HEK293T (cell line): ENCODE results near the gene PTPRCAP.

Source experiments
- CTCF ChIA-PET: fragments of 350-600 bp; formaldehyde crosslinking; extraction: SDS; loops from one replicate; lab custom pipeline; 2021; ENCODE audit warnings: antibody characterized with exemption, inconsistent platforms; lab: Yijun Ruan, JAX
- POLR2A ChIA-PET: fragments of 350-600 bp; formaldehyde crosslinking; extraction: SDS; loops from one replicate; lab custom pipeline; 2020; ENCODE audit warnings: antibody characterized with exemption, inconsistent platforms; lab: Yijun Ruan, JAX
- DNase-seq: peaks from one replicate; pipeline ENCODE4 v3.0.0; 2012; ENCODE audit warnings: mixed read lengths; ENCODE audit errors: extremely low spot score
- ARNT ChIP-seq: fragments of 450-650 bp; IDR thresholded peaks from 2 replicates; pipeline ENCODE4 v1.6.1; 2017; ENCODE audit warnings: mild to moderate bottlenecking
- BHLHE40 ChIP-seq: fragments of 450-650 bp; IDR thresholded peaks from 2 replicates; pipeline ENCODE4 v1.6.1; 2016; ENCODE audit warnings: mild to moderate bottlenecking, moderate library complexity, borderline replicate concordance
- CTBP1 ChIP-seq: fragments of 450-650 bp; IDR thresholded peaks from 2 replicates; pipeline ENCODE4 v1.6.1; 2016; ENCODE audit warnings: borderline replicate concordance
- ELF4 ChIP-seq: fragments of 450-650 bp; IDR thresholded peaks from 2 replicates; pipeline ENCODE4 v1.6.1; 2017; ENCODE audit warnings: antibody characterized with exemption
- FOXA1 ChIP-seq: fragments of 450-650 bp; IDR thresholded peaks from 2 replicates; pipeline ENCODE4 v1.6.1; 2016; ENCODE audit warnings: mild to moderate bottlenecking
- FOXK2 ChIP-seq: fragments of 450-650 bp; IDR thresholded peaks from 2 replicates; pipeline ENCODE4 v1.6.1; 2016; ENCODE audit warnings: mild to moderate bottlenecking
- FOXM1 ChIP-seq: fragments of 450-650 bp; IDR thresholded peaks from 2 replicates; pipeline ENCODE4 v1.6.1; 2017; ENCODE audit warnings: mild to moderate bottlenecking, borderline replicate concordance
- HDGF ChIP-seq: fragments of 450-650 bp; IDR thresholded peaks from 2 replicates; pipeline ENCODE4 v1.6.1; 2017; ENCODE audit warnings: antibody characterized with exemption, borderline replicate concordance
- L3MBTL2 ChIP-seq: fragments of 450-650 bp; conservative IDR thresholded peaks from 2 replicates; pipeline ENCODE4 v1.6.1; 2016; ENCODE audit warnings: mild to moderate bottlenecking
- LEF1 ChIP-seq: fragments of 450-650 bp; IDR thresholded peaks from 2 replicates; pipeline ENCODE4 v1.6.1; 2017; ENCODE audit warnings: mild to moderate bottlenecking, borderline replicate concordance
- NFRKB ChIP-seq: fragments of 450-650 bp; IDR thresholded peaks from 2 replicates; pipeline ENCODE4 v1.6.1; 2016; ENCODE audit warnings: mild to moderate bottlenecking, moderate library complexity
- PKNOX1 ChIP-seq: fragments of 450-650 bp; IDR thresholded peaks from 2 replicates; pipeline ENCODE4 v1.6.1; 2016
- SP1 ChIP-seq: fragments of 450-650 bp; IDR thresholded peaks from 2 replicates; pipeline ENCODE4 v1.6.1; 2017
- SUZ12 ChIP-seq: fragments of 450-650 bp; IDR thresholded peaks from 2 replicates; pipeline ENCODE4 v1.6.1; 2016; ENCODE audit warnings: mild to moderate bottlenecking
- TARDBP ChIP-seq: fragments of 450-650 bp; IDR thresholded peaks from 2 replicates; pipeline ENCODE4 v1.6.1; 2016
- ZNF384 ChIP-seq: fragments of 450-650 bp; IDR thresholded peaks from 2 replicates; pipeline ENCODE4 v1.6.1; 2016

Gene PTPRCAP

DNA sequence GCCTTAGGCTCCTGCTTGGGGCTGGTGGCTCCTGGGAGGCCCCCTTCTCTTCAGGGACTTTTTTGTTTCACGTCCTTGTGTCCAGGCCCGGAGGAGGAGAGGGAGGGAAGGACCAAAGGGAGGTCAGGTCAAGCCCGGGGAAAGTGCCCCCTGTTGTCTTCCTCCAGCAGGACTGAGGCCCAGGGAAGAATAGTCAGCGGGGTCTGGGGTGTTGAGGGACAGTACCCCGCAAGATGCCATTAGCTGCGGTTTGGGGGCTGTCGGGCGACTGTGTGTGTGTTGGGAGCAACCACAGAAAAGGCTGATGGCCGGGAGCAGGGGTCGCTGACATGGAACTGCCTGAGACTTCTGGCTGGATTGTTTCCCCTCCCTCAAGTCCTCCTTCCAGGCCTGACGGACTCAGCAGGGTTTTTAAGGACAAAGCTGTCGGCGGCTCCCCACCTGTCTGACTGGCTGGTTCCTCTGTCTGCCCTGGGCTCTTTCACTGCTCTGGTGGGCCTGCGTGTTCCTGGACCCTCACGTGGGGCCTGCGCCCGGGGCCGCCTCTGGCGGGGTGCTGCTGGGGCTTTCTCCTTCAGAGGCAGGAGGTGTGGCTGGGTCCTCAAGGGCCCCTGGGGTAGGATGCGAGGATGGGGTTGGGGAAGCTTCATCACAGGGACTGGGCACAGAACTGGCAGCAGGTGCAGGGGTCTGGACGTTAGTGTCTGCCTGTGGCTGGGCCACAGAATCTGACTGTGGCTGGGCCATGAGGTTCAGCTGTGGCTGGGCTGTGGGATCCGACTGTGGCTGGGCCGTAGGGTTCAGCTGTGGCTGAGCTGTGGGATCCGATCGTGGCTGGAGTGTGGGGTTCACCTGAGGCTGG is 13.5 kb upstream of the PTPRCAP start:
- no peak for DNase-seq
- POLR2A ChIA-PET: interaction anchor here (0.9 to 1.4 kb wide), 5 partner anchors 9 to 59 kb away, joined by 3 to 5 read pairs (median 3); partner anchors contain the start of genes PPP1CA and RAD9A
- no peak for TF ChIP-seq ELF4
- no peak for TF ChIP-seq HDGF
- no peak for TF ChIP-seq CTBP1
- no peak for TF ChIP-seq FOXM1
- TF ChIP-seq FOXK2: no peak
- TF ChIP-seq SP1: no peak
- TF ChIP-seq NFRKB: no peak
- no peak for TF ChIP-seq ARNT
- TF ChIP-seq L3MBTL2: no peak
- no peak for TF ChIP-seq ZNF384
- TF ChIP-seq SUZ12: no peak
- TF ChIP-seq FOXA1: no peak
- no peak for TF ChIP-seq LEF1
- TF ChIP-seq TARDBP: no peak
- TF ChIP-seq PKNOX1: no peak
- no peak for TF ChIP-seq BHLHE40
- CTCF ChIA-PET: no interaction called here

GRCh38 chr11:67449116-67449844 is 11.8 kb upstream of the PTPRCAP start:
- TF ChIP-seq SP1 (no peak), L3MBTL2 (no peak), TARDBP (no peak), HDGF (no peak), FOXM1 (no peak), ELF4 (no peak), CTBP1 (no peak), SUZ12 (no peak), ARNT (no peak), LEF1 (no peak), BHLHE40 (no peak), PKNOX1 (no peak), FOXA1 (no peak), NFRKB (no peak), ZNF384 (no peak), FOXK2 (no peak)
- no peak for DNase-seq
- ChIA-PET CTCF (interaction anchor here (0.6 to 0.7 kb wide), 2 partner anchors 31 to 941 kb away, joined by 3 read pairs; no protein-coding TSS in a partner anchor), POLR2A (interaction anchor here (1.2 kb wide), 1 partner anchor 34 kb away, joined by 3 read pairs; the partner anchor contains the start of gene AIP)

DNA sequence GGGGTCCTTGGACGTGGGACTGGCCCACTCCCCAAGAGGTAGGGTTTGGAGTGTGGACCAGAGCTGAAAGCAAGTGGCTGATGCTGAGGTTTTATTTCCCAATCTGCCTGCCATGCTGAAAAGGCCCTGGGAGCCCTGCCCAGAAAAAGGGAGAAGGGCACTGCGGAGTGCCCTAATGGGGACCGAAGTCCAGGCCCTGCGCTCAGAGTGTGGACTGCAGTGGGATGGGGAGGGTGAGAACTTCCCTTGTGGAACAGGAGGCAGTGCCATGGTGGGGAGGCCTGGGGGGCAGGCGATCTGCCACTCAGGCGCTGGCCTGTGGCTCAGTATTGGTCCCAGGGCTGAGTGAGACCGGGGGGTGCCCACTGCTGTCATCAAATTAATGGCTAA is 10.7 kb upstream of the PTPRCAP start:
- DNase-seq: no peak
- no peak for TF ChIP-seq FOXM1
- TF ChIP-seq SP1: no peak
- no peak for TF ChIP-seq BHLHE40
- TF ChIP-seq ZNF384: no peak
- no peak for TF ChIP-seq TARDBP
- no peak for TF ChIP-seq NFRKB
- no peak for TF ChIP-seq FOXA1
- TF ChIP-seq ELF4: no peak
- TF ChIP-seq FOXK2: no peak
- no peak for TF ChIP-seq LEF1
- no peak for TF ChIP-seq CTBP1
- ChIA-PET POLR2A (no interaction called here), CTCF (no interaction called here)

DNA sequence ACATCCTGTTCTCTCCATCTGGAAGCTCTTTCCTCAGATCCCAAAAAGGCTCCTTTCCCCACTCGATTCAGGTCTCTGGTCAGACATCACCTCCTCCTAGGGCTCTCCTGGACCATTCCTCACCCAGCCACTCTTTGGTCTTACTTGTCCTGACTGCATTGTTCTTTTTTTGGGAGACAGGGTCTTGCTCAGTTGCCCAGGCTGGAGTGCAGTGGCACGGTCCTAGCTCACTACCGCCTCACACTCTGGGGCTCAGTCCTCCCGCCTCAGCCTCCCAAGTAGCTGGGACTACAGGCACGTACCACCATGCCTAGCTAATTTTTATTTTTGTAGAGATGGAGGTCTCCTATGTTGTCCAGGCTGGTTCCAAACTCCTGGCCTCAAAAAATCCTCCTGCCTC is 8.0 kb upstream of the PTPRCAP start:
- ChIA-PET POLR2A (no interaction called here), CTCF (no interaction called here)
- TF ChIP-seq SP1: no peak
- no peak for TF ChIP-seq LEF1
- no peak for TF ChIP-seq FOXK2
- TF ChIP-seq L3MBTL2: no peak
- no peak for TF ChIP-seq ARNT
- no peak for TF ChIP-seq NFRKB
- TF ChIP-seq PKNOX1: no peak
- no peak for TF ChIP-seq FOXA1
- TF ChIP-seq SUZ12: no peak
- no peak for TF ChIP-seq ZNF384
- no peak for TF ChIP-seq CTBP1
- TF ChIP-seq BHLHE40: no peak
- TF ChIP-seq HDGF: no peak
- no peak for TF ChIP-seq ELF4
- no peak for TF ChIP-seq TARDBP
- DNase-seq: no peak
